Measurements from ENCODE around the gene TRAF3IP1. TPM values are rescaled to one million over a fixed set of nuclear protein-coding genes. Genes with fewer than 3 reads are reported as not detected.

Gene TRAF3IP1
- total RNA-seq, 1 donor from 2014 or later: 11.2 TPM

DNA sequence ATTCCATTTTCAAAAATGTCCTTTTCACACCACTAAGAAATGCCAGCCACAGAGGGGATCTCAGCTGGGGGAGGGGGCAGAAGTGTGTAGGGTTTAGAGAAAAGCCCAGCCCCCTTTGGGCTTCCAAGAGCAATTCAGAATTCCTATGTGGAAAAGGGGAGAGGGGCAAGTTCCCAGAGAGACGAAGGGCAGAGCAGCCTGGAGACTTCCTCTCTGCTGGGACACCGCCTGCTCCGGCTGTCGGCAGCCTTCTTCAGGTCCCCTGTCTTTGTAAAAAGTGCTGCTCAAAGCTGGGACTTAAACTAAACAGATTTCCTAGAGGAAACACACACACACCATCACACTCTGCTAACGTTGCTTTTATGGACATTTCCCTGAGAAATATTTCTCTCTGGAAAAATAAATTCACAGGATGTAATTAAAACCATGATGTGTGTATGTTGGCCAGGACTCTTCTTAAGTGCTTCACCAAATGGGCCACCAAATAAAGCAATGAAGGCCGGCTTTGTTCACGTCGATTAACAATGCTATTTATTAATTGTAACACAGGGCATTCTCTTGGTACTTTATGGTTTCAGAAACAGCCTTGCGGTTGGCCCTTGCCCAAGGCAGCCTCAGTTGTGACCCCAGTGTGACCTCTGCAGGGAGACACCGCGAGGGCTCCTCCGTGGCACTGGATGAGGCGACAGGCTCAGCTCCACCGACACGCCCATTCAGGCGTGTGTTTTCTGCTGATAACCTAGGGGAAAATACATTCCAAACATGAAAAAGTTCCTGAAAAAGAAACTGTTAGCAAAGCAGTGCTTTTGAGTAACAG lies 100.8 kb downstream of the TRAF3IP1 start:
- peaks cover 27% of the 10 kb centered on the region for H3K4me1 ChIP-seq
- peak overlapping the region; percentile 86 for H2AFZ ChIP-seq (replicated peaks)
- H3K27me3 ChIP-seq: no peaks in the 10 kb centered on the region
- H3K27ac ChIP-seq: no peak overlapping the region
- peak; percentile 37 for DNase-seq (ENCODE audit: low spot score)
- Mint-ChIP-seq H3K9me3 (no peaks in the 10 kb centered on the region), H3K4me3 (no peak overlapping the region), H3K36me3 (no peaks in the 10 kb centered on the region), H3K4me1 (peaks cover 23% of the 10 kb centered on the region), H3K27ac (peak overlapping the region; percentile 70), H3K27me3 (ENCODE audit: insufficient read depth, low read depth) (no peaks in the 10 kb centered on the region)
- no peaks in the 10 kb centered on the region for H3K9me3 ChIP-seq (ENCODE audit: low read depth)
- H3K4me3 ChIP-seq: no peak overlapping the region
- H3F3A ChIP-seq (ENCODE audit: low read depth): peaks cover 22% of the 10 kb centered on the region
- peak overlapping the region; percentile 33 for H3K4me2 ChIP-seq
- no peaks in the 10 kb centered on the region for H4K20me1 ChIP-seq (ENCODE audit: low read depth)
- H3K79me2 ChIP-seq (ENCODE audit: low read depth): no peaks in the 10 kb centered on the region
- no peak overlapping the region for H3K9ac ChIP-seq
- H3K36me3 ChIP-seq: no peaks in the 10 kb centered on the region
- TF ChIP-seq, protein P1, sequence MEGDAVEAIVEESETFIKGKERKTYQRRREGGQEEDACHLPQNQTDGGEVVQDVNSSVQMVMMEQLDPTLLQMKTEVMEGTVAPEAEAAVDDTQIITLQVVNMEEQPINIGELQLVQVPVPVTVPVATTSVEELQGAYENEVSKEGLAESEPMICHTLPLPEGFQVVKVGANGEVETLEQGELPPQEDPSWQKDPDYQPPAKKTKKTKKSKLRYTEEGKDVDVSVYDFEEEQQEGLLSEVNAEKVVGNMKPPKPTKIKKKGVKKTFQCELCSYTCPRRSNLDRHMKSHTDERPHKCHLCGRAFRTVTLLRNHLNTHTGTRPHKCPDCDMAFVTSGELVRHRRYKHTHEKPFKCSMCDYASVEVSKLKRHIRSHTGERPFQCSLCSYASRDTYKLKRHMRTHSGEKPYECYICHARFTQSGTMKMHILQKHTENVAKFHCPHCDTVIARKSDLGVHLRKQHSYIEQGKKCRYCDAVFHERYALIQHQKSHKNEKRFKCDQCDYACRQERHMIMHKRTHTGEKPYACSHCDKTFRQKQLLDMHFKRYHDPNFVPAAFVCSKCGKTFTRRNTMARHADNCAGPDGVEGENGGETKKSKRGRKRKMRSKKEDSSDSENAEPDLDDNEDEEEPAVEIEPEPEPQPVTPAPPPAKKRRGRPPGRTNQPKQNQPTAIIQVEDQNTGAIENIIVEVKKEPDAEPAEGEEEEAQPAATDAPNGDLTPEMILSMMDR (IDR thresholded peaks at IDR 0.05): no peak
- TF ChIP-seq EZH2 (IDR thresholded peaks at IDR 0.05) (no peak), EZH2phosphoT487 (IDR thresholded peaks at IDR 0.05) (no peak)

DNA sequence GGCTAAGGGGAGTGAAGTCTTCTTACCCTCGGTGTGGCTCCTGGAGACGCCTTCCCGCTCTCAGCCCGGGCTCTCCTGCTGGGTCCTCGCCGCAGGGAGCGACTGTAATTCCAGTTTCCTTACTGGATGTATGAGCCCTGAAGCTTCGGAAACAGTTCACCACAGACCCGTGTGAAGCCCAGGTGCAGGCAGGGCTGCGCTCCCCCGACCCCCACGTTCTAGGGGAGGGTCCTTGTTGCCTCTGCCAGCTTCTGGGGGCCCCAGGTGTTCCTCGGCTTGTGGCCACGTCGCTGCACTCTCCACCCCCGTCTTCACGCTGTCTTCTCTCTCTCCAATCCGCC lies 101.3 kb downstream of the TRAF3IP1 start:
- H3K4me3 ChIP-seq: no peak overlapping the region
- H3K36me3 Mint-ChIP-seq: no peaks in the 10 kb centered on the region

DNA sequence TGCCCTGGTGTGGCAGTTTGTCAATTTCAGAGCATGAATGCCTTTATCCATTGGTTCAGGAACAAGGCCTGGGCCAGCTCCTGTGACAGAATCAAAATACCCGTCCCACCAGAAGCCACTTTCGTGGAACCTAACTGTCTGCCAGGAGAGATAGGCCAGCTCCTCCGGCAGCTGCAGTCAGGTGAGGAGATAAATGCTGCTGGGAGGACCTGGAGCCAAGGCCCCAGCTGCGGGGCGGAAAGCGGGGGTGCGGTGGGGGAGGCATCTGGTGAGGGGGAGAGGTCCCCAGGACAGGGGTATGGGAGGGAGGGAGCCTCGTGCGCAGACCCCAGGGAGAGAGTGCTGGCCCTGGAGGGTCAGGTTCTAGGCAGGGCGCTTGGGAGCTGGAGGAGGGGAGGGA lies 102.0 kb downstream of the TRAF3IP1 start:
- H3K9me3 ChIP-seq (ENCODE audit: low read depth): no peaks in the 10 kb centered on the region
- H3K27me3 Mint-ChIP-seq (ENCODE audit: insufficient read depth, low read depth): no peaks in the 10 kb centered on the region
- no peak for TF ChIP-seq EZH2 (IDR thresholded peaks at IDR 0.05)
- TF ChIP-seq, protein P1 (IDR thresholded peaks at IDR 0.05): no peak
- TF ChIP-seq EZH2phosphoT487 (IDR thresholded peaks at IDR 0.05): no peak
- H3K4me1 Mint-ChIP-seq: peaks cover 25% of the 10 kb centered on the region
- H3K27me3 ChIP-seq: no peaks in the 10 kb centered on the region
- no peak overlapping the region for H3K27ac ChIP-seq
- H3K4me1 ChIP-seq: peaks cover 27% of the 10 kb centered on the region
- no peaks in the 10 kb centered on the region for H3K36me3 Mint-ChIP-seq
- peak overlapping the region; percentile 21 for H3K4me3 Mint-ChIP-seq
- peaks cover 3% of the 10 kb centered on the region for H3K79me2 ChIP-seq (ENCODE audit: low read depth)
- peak overlapping the region; percentile 86 for H2AFZ ChIP-seq (replicated peaks)
- no peak overlapping the region for H3K4me3 ChIP-seq
- H4K20me1 ChIP-seq (ENCODE audit: low read depth): peaks cover 2% of the 10 kb centered on the region
- H3K9me3 Mint-ChIP-seq: no peaks in the 10 kb centered on the region
- H3K9ac ChIP-seq: no peak overlapping the region
- peak overlapping the region; percentile 48 for H3K27ac Mint-ChIP-seq
- H3K36me3 ChIP-seq: no peaks in the 10 kb centered on the region
- no peak for DNase-seq (ENCODE audit: low spot score)
- H3K4me2 ChIP-seq: no peak overlapping the region
- H3F3A ChIP-seq (ENCODE audit: low read depth): peaks cover 29% of the 10 kb centered on the region

More for the DNA sequence above, 101.3 kb downstream of the TRAF3IP1 start:
- Histone ChIP-seq H3K27me3 (no peaks in the 10 kb centered on the region), H2AFZ (replicated peaks) (peak overlapping the region; percentile 86), H3F3A (ENCODE audit: low read depth) (peaks cover 28% of the 10 kb centered on the region), H3K4me1 (peaks cover 27% of the 10 kb centered on the region), H3K36me3 (no peaks in the 10 kb centered on the region), H4K20me1 (ENCODE audit: low read depth) (no peaks in the 10 kb centered on the region), H3K27ac (no peak overlapping the region), H3K9me3 (ENCODE audit: low read depth) (no peaks in the 10 kb centered on the region), H3K79me2 (ENCODE audit: low read depth) (no peaks in the 10 kb centered on the region), H3K4me2 (peak overlapping the region; percentile 33), H3K9ac (no peak overlapping the region)
- Mint-ChIP-seq H3K27me3 (ENCODE audit: insufficient read depth, low read depth) (no peaks in the 10 kb centered on the region), H3K4me1 (peaks cover 25% of the 10 kb centered on the region), H3K4me3 (no peak overlapping the region), H3K27ac (no peak overlapping the region), H3K9me3 (no peaks in the 10 kb centered on the region)
- TF ChIP-seq EZH2phosphoT487 (IDR thresholded peaks at IDR 0.05): no peak
- TF ChIP-seq EZH2 (IDR thresholded peaks at IDR 0.05): no peak
- TF ChIP-seq, protein P1 (IDR thresholded peaks at IDR 0.05): no peak
- peak; percentile 31 for DNase-seq (ENCODE audit: low spot score)
